ENCODE measurements around the gene EXOSC5.
"Not testable (repeated sequence)": the region's sequence is repeated elsewhere in the genome, so short reads cannot be mapped to it uniquely, and the experiment has no call there.

The EXOSC5 gene

DNA sequence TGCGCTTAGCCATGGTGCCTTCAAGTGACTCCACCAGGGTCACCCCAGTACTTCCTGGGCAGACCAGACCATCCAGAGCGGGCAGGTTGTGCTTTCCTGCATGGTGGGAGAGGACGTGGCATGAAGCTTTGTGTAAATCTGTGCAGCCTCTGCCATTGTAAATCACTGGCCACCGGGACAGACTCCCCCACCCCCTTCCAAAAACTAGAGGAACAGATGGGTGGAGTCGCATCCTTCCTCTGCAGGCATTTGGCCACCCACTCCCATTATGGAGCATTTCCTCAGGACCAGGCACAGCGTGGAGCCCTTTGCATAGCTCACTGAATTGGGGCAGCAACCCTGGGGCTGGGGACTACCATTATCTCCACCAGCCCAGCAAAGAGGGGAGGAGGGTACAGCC lies 8.6 kb upstream of the EXOSC5 start:
- DNase-seq (ENCODE audit: low read depth), result no peak

DNA sequence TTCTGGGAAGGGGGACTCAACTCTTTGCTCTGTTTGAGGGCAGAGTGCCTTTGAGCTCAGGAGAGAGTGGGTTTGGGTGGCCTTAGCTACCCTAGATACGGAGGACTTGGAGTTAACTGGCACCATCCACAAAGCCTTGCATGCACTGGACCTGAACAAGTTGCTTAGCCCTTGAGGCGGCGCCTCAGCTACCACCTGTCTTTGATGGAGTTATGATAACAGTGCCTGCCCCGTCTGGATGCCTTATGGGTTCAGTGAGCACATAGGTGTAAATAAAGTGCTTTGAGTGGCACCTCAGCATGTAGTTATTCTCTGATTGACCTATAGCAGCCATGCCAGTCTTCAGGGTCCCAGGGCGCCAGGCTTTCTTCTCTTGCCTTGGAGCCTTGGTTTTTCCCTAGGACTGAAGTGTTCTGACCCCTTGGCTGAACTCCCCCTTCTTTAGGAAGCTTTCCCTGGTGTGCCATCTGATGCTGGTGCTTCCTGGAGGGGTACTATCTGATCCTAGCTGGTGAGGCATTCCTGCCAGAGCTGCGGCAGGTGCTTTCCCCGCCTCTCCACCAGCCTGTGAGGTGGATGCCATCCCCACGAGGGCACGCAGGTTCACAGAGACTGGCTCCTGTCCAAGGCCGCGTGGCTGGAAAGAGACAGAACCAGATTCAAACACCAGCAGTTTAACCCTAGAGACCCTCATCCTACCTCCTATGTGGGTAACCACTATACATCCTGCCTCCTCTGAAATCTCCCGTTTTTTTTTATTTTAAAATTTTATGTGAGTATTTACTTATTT lies 6.2 kb upstream of the EXOSC5 start:
- DNase-seq (ENCODE audit: low read depth), result no peak

DNA sequence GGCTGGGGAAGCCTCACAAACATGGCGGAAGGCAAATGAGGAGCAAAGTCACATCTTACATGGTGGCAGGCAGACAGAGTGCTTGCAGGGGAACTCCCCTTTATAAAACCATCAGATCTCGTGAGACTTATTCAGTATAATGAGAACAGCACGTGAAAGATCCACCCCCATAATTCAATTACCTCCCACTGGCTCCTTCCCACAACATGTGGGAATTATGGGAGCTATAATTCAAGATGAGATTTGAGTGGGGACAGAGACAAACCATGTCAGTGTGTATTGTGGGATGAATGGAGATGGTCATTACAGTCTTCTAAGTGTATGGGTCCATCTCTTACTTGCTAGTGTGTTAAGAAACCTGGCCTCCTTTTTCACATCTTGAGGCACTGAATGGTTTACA lies 4.9 kb upstream of the EXOSC5 start:
- DNase-seq (ENCODE audit: low read depth), result no peak

DNA sequence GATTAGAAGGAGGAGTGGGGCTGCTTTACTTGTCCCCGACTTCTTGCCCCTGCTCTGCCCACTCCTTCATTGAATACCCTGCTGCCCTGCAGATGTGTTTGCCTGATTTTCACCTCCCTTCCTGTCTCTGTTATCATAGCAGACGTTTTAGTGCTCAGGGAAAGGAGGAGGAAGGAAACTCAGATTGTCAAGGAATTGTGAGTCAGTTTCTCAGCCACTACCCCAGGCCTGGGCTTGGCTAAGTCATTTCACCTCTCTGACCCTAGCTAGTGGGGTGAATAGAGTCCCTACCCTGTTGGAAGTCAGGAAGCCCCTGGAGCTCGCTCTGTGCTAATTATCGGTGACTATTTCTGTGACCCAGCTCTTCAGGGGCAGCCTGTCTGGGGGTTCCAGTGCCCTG lies 4.3 kb upstream of the EXOSC5 start:
- no peak for DNase-seq (ENCODE audit: low read depth)

DNA sequence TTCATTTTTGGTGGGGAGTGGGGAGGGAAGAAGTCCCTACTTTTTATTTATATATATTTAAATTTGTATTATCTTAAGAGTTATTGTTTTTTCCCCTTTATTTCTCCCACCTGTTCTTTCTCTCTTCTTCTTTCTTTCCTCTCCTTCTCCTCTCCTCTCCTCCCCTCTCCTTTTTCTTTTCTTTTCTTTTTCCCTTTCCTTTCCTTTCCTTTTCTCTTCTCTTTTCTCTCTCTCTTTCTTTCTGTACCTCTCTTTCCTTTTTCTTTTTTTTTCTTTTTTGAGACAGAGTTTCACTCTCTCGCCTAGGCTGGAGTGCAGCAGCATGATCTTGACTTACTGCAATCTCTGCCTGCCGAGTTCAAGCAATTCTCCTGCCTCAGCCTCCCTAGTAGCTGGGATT lies 2.4 kb upstream of the EXOSC5 start:
- no peak for DNase-seq (ENCODE audit: low read depth)

DNA sequence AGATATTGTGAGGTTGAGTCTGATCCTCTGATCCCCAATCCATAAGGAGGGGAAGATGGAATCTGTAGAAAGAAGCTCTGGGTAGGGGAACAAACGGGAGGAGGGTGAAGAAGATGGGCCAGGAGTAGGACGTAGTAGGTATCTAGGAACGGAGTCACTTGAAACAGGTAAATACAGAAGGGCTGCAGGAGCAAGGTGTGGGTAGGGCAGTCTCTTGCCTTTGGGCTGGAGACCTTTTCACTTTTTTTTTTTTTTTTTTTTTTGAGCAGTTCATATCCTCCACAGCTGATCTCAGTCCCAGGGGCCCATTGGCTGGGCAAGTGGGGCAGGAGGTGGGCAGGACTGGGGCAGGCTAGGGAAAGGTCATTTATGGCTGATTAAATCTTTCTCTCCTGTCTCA lies 1.9 kb upstream of the EXOSC5 start:
- DNase-seq (ENCODE audit: low read depth), result no peak

DNA sequence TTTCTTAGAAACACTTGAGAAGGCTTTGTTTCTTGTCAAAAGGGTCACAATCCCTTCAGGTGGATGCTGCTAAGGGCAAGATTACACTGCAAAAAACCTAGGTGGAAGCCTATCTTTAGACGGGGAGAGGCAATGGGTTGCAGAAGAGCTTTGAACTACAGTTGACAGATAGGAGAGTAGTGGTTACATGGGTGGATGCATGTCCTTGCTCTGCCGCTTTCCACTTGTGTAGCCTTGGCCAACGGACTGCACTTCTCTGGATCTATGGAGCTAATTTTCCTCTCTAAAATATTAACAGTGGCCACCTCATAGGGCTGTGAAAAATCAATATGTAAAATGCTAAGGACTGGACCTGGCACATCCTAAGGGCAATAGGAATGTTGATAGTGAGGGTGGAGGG lies 1.4 kb upstream of the EXOSC5 start:
- DNase-seq (ENCODE audit: low read depth), result no peak

DNA sequence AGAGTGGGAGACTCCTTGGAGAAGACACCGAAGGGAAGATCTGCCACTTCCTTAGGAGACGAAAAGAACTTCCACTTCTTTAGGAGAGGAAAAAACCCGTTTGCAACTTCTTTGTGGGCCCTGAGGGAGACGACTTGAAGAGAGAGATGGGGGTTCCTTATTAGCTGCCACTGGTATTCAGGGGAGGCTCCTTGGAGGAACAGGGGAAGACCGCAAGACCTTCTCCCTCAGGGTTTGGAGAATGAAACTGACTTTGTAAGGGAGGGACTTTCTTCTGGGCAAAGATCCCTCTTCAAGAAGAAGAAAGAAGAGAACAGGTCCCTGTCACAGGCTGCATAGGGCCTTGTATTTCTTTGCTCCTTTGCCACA lies 875 bp upstream of the EXOSC5 start:
- DNase-seq (ENCODE audit: low read depth), result no peak

DNA sequence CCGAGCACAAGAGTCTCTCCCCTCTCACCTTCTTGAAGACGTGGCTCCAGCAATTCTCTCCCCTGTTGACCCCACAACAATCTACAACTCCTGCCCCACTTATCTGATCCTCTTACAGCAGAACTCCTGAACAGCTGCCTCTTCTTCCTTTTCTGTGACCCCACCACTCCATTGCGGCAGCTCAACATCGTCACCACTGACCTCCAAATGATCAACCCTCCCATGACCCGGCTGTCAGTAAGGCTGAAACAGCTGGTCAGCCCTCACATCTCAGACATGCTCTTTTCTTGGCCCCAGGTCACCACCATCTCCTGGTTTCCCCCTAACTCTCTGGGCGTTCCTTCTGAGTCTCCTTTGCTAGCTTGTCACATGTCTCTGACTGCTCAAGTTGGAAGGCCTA lies 1.8 kb downstream of the EXOSC5 start:
- DNase-seq (ENCODE audit: low read depth), result no peak

DNA sequence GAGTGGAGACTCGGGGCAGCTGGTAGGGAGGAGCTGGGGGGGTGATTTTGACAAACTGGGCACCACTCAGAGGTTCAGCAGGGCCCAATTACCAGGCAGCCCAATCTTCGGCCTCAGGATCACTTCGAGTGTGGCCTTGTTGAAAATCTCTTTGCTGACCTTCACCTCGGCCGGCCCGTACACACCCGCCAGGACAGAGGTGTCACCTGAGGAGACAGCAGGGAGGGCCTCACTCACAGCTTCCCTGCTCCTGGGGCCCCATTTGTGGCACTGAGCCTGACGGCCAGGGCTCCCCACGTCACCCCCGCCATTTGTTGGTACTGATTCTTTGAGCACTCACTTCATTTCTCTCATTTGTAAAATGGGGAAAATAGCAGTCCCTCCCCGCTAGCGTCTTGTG lies 4.4 kb downstream of the EXOSC5 start:
- no peak for DNase-seq (ENCODE audit: low read depth)

DNA sequence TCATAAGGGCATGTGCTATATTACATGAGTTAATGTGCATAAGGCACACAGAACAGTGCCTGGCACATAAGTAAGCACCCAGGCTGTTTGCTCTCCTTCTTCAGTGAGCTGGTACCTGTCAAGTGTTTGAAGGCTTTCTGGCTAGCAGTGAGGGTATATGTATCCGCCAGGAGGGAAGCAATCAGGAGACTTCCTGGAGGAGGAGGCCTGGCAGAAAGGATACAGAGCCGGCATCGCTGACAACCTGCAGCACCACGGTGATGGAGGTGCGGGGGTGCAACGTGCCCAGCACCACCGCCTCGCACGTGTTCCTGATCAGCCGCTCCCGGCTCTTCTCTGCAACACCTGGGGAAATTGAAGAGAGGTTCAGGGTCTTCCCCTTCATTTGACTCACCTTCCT lies 5.5 kb downstream of the EXOSC5 start:
- no peak for DNase-seq (ENCODE audit: low read depth)

DNA sequence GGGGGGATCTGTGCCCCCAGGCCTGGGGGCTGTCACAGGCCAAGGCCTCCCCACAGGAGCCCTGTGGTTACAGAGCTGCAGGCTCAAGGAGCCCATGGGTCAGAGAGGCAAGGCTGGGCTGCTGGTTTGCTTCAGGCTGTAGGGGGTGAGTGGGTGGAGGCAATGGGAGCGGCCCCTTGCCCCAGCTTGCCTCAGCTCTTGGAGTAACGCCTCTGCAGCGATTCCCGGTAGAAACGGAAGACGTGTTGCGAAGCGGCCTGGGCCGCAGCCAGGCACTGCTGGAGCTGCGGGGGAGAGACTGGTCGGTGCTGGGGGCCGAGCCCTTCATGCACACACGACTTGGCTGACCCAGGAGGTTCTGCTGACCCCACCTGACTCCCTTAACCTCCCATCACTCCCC lies 10.7 kb downstream of the EXOSC5 start:
- DNase-seq (ENCODE audit: low read depth), result no peak

DNA sequence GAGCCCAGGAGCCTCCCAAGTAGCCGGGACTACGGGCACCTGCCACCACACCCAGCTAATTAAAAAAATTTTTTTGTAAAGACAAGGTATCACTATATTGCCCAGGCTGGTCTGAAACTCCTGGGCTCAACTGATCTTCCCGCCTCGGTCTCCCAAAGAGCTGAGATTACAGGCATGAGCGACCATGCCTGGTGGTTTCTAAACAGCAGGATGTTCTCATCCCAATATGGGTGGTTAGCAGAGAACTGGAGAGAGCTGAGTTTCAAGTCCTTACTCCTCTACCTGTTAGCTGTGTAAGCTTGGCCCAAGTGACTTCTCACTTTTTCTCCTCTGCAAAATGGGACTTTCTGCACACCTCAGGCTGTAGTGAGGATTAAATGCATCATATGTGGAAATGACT lies 12.8 kb downstream of the EXOSC5 start:
- DNase-seq (ENCODE audit: low read depth), result no peak

DNA sequence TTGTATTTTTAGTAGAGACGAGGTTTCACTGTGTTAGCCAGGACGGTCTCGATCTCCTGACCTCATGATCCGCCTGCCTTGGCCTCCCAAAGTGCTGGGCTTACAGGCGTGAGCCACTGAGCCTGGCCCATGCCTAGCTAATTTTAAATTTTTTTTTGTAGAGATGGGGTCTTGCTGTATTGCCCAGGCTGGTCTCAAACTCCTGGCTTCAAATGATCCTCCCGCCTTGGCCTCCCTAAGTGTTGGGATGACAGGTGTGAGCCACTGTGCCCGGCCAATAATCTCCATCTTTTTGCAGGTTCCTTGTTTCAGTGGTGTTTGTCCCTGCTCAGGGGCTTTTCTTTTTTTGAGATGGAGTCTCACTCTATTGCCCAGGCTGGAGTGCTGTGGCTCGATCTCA lies 15.6 kb downstream of the EXOSC5 start:
- not testable (repeated sequence) for DNase-seq (ENCODE audit: low read depth)

DNA sequence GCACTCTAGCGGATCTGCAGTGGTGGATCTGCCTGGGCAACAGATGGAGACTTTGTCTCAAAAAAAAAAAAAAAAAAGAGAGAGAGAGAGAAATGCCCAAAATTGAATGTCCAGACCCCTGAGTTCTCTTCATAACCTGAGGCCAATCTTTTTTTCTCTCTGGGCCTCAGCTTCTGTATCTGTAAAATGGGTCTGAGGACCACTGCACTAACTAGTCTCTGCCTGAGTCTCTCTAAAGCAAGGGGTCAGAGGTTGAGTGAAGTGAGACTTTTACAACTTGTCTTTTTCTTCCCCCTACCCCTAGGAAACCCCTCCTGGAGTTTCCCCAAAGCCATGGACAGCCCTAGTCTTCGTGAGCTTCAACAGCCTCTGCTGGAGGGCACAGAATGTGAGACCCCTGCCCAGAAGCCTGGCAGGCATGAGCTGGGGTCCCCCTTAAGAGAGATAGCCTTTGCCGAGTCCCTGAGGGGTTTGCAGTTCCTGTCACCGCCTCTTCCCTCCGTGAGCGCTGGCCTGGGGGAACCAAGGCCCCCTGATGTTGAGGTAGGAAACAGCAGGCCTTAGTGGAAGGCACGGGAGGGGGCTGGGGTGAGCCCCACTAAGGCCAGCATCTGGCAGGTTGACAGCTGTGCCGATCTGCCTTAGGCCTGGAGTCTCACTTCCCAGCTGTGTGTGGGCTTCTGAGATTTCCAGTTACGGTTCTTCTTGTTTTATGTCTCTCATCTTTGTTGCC lies 19.0 kb downstream of the EXOSC5 start:
- DNase-seq (ENCODE audit: low read depth), result no peak

DNA sequence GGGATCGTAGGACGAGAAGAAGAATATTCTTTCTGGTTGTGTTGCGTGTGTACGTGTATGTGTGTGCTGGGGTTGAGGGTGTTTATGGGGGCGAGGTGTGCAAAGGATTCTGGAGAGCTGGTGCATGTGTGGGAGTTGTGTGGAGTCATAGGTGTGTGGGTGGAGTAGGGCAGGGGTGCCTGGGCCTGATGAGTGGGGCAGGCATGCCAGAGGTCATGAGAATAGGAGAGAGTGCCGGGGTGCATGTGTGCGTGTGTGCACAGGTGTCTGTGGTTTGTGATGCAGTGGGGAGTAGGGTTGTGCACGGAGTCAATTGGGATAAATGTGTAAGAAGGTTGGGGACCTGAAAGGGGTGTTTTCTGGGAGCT lies 20.2 kb downstream of the EXOSC5 start:
- DNase-seq (ENCODE audit: low read depth), result no peak

DNA sequence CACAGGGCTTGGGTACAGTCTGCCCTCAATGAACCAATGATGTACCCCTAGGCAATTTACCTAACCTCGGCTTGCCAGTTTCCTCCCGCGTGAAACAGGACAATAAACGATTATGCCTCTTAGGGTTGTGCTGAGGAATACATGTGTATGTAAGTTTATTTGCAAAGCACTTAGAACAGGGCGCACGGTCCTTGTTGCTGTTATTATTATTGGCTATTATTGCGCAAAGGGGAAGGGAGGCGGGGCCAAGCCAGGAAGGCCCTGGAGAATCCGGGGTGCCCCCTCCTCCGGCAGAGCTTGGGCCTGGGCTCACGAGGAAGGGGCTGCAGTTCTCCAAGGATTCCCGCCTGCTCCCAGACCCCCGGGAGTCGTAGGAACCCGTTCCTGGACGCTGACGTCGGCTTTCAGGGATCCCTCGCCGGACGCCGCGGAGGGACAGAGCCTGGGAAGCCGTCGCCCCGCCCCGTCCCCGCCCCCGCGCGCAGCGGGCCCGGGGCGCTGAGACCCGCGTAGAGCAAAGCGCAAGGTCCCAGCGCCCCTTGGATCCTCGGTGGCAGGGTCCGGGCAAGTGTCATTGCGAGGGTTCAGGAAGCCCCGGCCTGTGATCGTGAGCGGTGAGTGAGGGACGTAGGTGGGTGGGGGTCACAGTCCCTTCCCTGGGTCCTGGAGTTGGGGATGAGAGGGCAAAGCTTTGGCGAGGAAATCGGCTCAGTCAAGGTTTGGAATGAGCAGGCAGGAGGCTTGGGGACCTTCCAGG lies 20.7 kb downstream of the EXOSC5 start, which contains the start of gene TMEM91:
TMEM91 (plus strand) TSS at position 293 of the 757 bp plus-strand sequence. CDS start 1,777 bp downstream, outside the sequence.
- DNase-seq (ENCODE audit: low read depth), result no peak

DNA sequence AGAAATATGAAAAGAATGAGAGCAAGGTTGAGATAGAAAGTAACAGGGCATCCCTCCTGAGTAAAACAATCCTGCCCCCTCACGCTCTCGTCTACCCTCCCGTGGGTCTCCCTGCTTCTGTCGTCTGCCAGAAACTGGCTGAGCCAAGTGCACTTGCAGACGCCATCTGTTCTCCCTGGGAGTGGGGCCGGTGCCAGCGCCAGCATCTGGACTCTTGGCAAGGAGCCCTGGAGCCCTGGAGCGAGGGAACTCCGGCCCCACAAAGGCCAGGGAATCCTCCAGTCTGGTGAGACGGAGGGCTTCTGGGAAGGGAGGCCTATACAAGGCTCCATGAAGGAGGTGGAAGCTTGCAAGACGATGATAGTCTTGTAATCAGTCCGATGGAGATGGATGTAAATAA lies 23.2 kb downstream of the EXOSC5 start:
- DNase-seq (ENCODE audit: low read depth), result no peak

DNA sequence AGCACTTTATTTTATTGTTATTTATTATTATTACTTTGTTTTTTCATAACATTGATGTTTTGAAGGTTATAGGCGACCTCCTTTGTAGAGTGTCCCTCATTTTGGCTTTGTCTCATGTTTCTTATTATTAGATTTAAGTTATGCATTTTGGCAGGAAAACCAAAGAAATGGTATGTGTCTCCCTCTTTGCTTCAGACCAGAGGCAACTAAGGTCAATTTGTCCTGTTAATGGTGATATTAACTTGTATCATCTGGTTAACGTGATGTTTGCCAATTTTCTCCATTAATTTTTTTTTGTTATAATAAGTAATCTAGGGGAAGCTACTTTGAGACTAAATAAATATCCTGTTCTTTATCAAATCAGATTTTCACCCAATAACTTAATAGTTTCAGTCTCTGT lies 24.7 kb downstream of the EXOSC5 start:
- DNase-seq (ENCODE audit: low read depth), result no peak

DNA sequence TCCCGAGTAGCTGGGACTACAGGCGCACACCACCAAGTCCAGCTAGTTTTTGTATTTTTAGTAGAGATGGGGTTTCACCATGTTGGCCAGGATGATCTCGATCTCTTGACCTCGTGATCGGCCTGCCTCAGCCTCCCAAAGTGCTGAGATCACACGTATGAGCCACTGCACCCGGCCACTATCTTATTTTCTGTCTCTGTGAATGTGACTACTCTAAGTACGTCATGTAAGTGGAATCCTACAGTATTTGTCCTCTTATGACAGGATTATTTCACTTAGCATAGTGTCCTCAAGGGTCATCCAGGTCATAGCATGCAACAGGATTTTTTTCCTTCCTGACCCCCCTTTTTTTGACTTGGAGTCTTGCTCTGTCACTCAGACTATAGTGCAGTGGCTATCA lies 25.6 kb downstream of the EXOSC5 start:
- no peak for DNase-seq (ENCODE audit: low read depth)

DNA sequence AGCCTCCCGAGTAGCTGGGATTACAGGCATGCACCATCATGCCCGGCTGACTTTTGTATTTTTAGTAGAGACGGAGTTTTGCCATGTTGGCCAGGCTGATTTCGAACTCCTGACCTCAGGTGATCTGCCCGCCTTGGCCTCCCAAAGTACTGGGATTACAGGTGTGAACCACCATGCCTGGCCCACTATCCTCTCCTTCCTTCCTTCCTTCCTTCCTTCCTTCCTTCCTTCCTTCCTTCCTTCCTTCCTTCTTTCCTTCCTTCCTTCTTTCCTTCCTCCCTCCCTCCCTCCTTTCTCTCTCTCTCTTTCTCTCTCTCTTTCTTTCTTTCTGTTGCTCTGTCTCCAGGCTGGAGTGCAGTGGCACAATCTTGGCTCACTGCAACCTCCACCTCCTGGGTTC lies 26.0 kb downstream of the EXOSC5 start:
- DNase-seq (ENCODE audit: low read depth), result not testable (repeated sequence)

DNA sequence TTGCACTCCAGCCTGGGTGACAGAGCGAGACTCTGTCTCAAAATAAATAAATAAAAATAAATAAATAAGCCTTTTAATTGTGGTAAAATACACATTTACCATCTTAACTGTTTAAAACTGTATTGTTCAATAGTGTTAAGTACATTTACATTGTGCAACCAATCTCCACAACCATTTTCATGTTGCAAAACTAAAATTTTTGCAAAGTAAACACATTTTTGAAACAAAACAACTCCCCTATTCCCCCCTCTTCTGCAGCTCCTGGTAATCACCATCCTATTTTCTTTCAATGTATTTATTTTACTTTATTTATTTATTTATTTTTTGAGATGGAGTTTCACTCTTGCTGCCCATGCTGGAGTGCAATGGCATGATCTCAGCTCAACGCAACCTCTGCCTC lies 27.4 kb downstream of the EXOSC5 start:
- DNase-seq (ENCODE audit: low read depth), result no peak

DNA sequence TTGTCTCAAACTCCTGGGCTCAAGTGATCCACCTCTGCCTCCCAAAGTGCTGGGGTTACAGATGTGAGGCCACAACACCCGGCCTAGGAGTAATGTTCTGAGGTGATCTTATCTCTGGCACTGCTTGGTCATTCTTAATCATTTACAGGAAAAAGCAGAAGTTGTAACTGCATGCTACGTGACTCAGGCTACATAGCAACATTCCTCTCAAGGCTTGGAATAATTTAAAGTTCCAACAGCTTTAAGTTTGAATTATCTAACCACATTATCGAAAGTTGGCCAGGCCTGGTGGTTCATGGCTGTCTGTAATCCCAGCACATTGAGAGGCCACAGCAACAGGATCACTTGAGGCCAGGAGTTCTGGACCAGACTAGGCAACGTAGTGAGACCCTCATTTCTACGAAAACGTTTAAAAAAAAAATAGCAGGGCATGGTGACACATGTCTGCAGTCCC lies 29.3 kb downstream of the EXOSC5 start:
- no peak for DNase-seq (ENCODE audit: low read depth)

All from stimulated activated CD8-positive, alpha-beta memory T cell treated with anti-CD3 and anti-CD28 coated beads, Interleukin-12 subunit alpha, Interleukin-12 subunit beta, amount 100 ng/mL, for 1 hour (primary cell).